ENCODE measurements around the gene CTRB1.

CTRB1 gene

GRCh38 chr16:75218256-75219076 lies at the start of gene CTRB1:
CTRB1 (plus strand) TSS chr16:75218988; CDS start chr16:75219008, 20 bp downstream.
- no peak for DNase-seq

- DNase-seq, result no peak
These were observed 48.8 kb upstream of the CTRB1 start for GRCh38 chr16:75169899-75170405.

- DNase-seq, result no peak
These were observed 46.2 kb upstream of the CTRB1 start for GRCh38 chr16:75172578-75172977.

GRCh38 chr16:75175074-75175473 lies 43.7 kb upstream of the CTRB1 start:
- no peak for DNase-seq

- no peak for DNase-seq
These were observed 41.9 kb upstream of the CTRB1 start for GRCh38 chr16:75176926-75177325.

GRCh38 chr16:75179208-75179607 lies 39.6 kb upstream of the CTRB1 start:
- no peak for DNase-seq

GRCh38 chr16:75181630-75182029 lies 37.2 kb upstream of the CTRB1 start:
- no peak for DNase-seq

- DNase-seq, result no peak
These were observed 29.8 kb upstream of the CTRB1 start for GRCh38 chr16:75188832-75189477.

GRCh38 chr16:75189638-75190245 lies 29.0 kb upstream of the CTRB1 start:
- no peak for DNase-seq

- no peak for DNase-seq
These were observed 26.1 kb upstream of the CTRB1 start for GRCh38 chr16:75192606-75193264.

- no peak for DNase-seq
These were observed 25.5 kb upstream of the CTRB1 start for GRCh38 chr16:75193265-75193650.

- no peak for DNase-seq
These were observed 24.9 kb upstream of the CTRB1 start for GRCh38 chr16:75193730-75194444.

- DNase-seq, result no peak
These were observed 22.7 kb upstream of the CTRB1 start for GRCh38 chr16:75195811-75196790.

- no peak for DNase-seq
These were observed 22.0 kb upstream of the CTRB1 start for GRCh38 chr16:75196836-75197235.

- DNase-seq, result no peak
These were observed 21.2 kb upstream of the CTRB1 start for GRCh38 chr16:75197522-75198134.

- no peak for DNase-seq
These were observed 20.6 kb upstream of the CTRB1 start for GRCh38 chr16:75198135-75198600.

GRCh38 chr16:75202069-75202590 lies 16.7 kb upstream of the CTRB1 start:
- no peak for DNase-seq

- no peak for DNase-seq
These were observed 15.7 kb upstream of the CTRB1 start for GRCh38 chr16:75203096-75203495.

- no peak for DNase-seq
These were observed 14.9 kb upstream of the CTRB1 start for GRCh38 chr16:75203667-75204409.

- no peak for DNase-seq
These were observed 14.4 kb upstream of the CTRB1 start for GRCh38 chr16:75204410-75204758.

All from COR-L47 (cell line).